GM21619 (cell line): ENCODE measurements around the gene HNF4A.
"Not testable (repeated sequence)": the region's sequence is repeated elsewhere in the genome, so short reads cannot be mapped to it uniquely, and the experiment has no call there.

ENCODE experiments used
- ATAC-seq: cut with Tn5 transposase; IDR thresholded peaks from one replicate; pipeline ENCODE4 v1.9.1; 2021; ENCODE audit not compliant: unreplicated experiment

HNF4A gene

DNA sequence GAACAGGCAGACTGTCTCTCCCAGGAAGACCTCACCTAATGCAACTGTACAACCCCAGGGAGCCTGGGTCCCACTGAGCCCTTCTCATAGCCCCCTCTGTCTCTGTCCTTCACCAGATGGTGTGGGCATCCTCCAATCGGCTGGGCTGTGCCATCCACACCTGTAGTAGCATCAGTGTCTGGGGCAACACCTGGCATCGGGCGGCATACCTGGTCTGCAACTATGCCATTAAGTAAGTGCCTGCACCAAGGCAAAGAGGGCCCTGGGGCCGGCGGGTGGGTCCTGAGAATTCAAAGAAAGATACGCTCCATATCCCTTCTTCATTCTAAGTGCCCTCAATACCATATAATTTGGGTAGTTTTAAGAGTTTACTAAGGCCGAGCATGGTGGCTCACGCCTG, 10.4 kb upstream of the HNF4A start:
- ATAC-seq: no peak

DNA sequence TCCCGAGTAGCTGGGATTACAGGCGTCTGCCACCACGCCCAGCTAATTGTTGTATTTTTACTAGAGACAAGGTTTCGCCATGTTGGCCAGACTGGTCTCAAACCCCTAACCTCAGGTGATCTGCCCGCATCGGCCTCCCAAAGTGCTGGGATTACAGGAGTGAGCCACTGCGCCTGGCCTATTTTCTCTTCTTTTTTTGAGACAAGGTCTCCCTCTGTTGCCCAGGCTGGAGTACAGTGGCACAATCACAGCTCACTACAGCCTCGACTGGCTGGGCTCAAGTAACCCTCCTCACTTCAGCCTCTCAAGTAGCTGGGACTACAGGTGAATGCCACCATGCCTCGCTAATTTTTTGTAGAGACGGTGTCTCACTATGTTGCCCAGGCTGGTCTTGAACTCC, 9.6 kb upstream of the HNF4A start:
- not testable (repeated sequence) for ATAC-seq

DNA sequence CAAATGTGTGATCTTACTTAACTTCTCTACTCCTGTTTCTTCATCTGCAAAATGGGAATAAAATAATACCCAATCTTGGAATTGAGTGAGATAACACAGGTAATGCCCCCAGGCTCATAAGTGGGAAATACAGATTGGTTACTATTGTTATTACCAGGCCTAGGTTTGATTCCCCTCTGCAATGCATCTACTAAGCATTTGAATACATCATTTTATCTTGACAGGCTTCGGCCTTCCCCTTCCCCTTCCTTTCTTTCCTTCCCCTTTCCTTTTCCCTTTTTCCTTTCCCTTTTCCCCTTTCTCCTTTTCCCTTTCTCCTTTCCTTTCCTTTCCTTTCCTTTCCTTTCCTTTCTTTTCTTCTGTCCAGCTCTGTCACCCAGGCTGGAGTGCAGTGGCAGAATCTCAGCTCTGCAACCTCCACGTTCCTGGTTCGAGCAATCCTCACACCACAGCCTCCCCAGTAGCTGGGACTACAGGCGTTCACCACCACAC, 7.3 kb upstream of the HNF4A start:
- ATAC-seq: no peak

GRCh38 chr20:44349349-44349748, 6.2 kb upstream of the HNF4A start:
- ATAC-seq: no peak

DNA sequence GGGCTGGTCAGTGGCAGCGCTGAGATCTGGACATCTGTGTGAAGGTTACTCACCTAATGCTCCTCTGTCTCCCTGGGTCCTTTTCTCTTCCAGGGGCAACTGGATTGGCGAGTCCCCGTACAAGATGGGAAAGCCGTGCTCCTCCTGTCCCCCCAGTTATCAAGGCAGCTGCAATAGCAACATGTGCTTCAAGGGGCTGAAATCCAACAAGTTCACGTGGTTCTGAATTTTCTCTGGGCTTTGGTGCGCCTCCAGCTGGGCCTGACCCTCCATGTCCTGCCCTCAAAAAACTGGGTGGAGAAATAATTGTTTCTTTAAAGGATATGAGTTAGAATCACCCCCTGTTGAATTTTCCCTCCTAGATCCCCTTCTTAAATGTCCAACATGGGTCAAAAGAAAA, 4.9 kb upstream of the HNF4A start:
- ATAC-seq: no peak

DNA sequence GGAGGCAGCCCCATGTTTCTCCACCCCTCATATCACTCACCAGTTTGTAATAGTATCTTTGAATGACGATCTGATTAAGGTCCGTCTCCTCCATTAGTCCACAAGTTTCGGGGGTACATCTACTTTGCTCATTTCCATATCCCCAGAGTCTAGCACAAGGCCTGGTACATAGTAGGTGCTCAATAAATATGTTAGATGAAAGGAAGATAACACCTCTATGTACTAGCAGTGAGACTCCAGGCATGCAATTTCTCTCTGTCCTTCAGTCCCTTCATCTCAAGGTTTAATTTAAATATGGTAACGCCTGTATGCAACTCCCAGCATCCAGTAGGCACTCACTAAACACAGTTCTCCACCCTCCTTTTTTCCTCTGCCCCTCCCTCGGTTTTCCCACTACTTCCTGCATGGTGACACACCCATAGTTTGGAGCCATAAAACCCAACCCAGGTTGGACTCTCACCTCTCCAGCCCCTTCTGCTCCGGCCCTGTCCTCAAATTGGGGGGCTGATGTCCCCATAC, 461 bp upstream of the HNF4A start:
- no peak for ATAC-seq

DNA sequence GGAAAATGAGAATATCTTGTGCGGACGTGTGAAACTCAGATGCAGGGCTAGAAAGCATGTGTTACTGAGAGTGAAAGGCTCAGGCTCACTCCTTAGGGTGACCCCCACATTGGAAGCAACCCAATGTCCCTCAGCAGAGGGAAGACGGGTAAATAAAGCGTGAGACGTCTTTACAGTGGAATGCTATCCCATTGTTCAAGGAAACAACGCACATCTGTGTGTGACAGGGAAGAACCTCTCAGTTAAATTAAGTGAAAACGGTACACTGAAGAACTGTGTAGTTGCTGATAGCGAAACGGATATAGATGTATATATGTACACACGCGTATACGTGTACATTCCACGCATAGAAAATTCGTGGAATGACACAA, 839 bp downstream of the HNF4A start:
- ATAC-seq: no peak

GRCh38 chr20:44357020-44357419, 1.5 kb downstream of the HNF4A start:
- ATAC-seq: no peak

DNA sequence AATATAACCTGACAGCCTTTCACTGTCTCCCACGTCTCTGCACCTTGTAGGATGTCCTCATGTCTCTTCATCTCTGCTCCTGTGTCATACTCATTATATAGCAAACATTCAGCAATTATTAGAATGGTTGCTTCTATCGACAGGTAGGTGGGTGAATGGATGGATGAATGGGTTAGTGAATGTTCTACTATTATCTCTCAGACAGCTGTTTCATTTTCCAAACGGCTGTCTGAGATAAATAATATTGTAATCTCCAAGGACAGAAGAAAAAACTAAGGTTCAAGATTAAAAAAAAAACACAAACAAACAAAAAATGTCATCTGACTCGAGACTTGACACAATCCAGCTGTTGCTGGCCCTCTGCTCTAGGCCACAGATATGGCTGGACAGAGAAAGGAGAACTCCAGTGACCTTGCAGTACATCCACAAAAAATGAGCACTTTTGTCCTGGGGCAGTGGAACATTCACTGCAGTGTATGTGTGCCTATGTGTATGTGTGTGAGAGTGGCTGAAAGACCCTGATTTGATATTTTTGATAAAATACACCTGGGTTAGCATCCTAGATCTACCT, 2.1 kb downstream of the HNF4A start:
- no peak for ATAC-seq

DNA sequence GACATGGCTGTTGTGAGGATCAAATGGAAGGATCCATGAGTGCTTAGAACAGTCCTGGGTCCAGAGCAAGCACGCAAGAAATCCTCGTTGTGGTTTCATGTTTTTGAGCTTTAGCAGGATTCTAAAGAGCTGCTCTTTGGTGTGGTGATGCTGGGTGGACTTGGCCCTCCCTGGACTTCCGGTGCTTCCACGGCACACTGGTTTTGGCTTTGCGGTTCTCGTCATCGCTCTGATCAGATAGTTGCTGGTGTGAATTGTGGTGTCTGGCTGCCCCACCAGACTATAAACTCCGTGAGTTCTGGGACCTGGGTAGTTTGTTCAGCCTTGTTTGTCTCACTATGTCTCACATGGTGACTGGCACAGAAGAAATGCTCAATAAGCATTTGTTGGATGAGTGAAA, 3.3 kb downstream of the HNF4A start:
- no peak for ATAC-seq

GRCh38 chr20:44360221-44360620, 4.7 kb downstream of the HNF4A start:
- no peak for ATAC-seq

GRCh38 chr20:44361021-44361420, 5.5 kb downstream of the HNF4A start:
- no peak for ATAC-seq

DNA sequence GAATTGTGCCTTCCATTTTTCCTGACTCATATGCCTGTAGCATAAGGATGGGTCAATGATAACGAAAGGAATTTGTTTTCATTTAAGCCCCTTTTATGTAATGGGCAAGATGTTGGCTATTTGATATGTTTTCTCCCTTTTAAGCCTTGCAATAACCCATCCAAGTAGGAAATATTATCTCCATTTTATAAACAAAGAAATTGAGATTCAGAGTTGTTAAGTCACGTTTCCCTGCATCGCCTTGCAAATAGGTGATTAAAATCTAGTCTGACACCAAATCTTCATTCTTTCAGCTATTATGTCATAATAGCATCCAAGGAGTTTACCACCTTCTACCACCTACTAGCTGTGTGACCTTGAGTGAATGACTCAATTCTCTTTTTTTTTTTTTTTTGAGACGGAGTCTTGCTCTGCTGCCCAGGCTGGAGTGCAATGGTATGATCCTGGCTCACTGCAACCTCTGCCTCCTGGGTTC, 7.0 kb downstream of the HNF4A start:
- ATAC-seq: no peak

GRCh38 chr20:44364068-44364467, 8.6 kb downstream of the HNF4A start:
- no peak for ATAC-seq

DNA sequence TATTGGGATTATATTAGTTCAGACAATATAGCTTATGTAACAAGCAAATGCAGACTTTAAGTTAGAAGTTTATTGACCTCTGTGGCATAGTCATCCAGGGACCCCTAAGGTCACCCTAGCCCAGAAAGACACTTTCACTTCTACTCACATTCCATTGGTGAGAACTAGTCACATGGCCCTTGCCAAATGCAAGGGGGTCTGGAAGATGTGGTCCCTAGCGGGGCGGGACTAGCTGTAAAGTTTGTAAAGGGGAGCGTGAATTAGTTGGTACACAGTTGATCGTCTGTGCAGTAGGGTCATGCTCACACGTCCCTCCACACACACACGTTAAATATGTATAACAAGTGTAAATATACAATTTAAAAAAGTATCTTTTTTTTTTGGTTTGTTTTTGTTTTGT, 9.3 kb downstream of the HNF4A start:
- ATAC-seq: no peak

GRCh38 chr20:44367746-44368145, 12.2 kb downstream of the HNF4A start:
- no peak for ATAC-seq

- no peak for ATAC-seq
Measured at GRCh38 chr20:44370639-44371218, 15.2 kb downstream of the HNF4A start.

DNA sequence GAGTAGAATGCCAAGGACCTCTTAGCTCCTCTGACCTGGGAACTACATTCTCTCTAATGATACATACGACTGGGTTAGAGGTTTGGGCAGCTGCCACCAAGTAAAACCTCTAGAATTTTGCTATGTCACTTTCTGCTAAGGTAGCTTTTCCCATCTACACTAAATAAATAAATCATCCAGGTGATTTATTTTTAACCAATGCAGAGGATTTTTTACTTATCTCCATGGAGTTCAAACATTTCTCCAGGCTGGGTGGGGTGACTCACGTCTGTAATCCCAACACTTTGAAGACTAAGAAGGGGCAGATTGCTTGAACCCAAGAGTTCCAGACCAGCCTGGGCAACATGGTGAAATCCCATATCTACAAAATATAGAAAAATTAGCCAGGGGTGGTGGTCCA, 27.1 kb downstream of the HNF4A start:
- ATAC-seq: no peak

DNA sequence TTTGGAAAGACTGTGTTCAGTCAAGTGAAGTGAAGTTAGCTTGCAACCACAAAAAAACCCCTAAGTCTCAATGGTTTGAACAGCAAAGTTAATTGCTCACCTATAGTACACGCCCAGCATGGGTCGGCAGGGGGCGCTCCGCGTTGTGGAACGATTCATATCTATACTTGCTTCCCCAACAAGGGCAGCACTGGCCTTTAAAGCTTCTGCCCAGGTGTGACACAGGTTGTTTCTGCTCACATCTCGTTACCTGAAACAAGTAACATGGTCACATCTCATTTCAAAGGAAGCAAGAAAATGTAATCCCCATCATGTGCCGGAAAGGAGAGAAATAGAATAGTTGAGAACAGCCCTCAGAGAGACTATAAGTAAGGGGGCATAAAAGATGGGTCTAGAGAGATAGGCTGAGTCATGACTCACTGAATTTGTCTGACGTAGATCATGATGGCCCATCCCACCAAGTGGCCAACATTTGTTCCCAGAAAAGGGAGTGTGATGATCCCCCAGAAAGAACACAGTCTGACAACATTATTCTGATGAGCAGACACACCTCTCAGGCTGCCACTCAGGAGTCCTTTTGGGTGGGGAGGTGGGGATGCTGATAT, 29.0 kb downstream of the HNF4A start:
- no peak for ATAC-seq

DNA sequence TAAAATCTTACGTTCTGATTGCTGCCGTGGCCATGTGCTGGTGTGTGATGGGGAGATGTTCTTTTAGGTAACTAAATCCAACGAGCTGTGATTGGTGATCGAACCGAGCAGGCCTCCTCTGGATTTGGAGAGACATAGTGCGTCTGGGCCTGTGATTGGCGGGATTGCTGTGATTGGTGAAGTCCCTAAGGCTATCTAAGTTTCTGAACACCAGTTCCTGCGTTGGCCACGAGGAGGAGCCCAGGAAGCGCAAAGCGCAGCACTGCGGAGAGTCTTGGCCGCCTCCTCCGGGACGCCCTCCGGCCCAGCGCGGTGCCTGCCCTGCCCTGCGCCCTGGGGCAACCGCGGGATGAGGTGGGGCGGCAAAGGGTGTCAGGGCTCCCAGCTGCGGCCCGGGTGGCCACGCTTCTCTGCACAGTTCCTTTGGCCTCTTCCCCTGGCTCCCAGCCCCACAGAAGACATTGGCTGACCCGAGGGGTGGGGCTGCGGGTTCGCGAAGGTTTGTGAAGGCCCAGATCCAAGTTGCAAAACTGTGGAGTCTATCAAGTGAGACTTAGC, 33.0 kb downstream of the HNF4A start:
- no peak for ATAC-seq

- no peak for ATAC-seq
Measured at GRCh38 chr20:44389871-44390270, 34.4 kb downstream of the HNF4A start.

DNA sequence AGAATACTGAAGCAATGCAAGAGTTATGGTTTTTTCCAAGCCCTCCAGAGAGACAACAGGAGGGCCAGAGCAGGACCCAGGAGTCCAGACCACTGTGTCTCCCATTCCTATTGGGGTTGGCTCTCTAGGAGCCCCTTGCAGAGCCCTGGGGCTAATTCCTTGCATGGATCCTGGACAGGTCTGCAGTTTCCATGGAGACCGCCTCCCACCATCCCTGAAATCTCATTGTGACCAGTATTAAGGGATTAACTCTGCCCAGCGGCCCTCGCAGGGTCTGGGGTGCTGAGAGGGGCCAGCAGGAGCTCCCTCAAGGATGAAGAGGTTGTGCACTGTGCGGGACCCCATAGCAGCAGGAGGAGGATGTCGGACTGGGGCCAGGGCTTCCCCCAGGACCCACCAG, 34.8 kb downstream of the HNF4A start:
- no peak for ATAC-seq
